Measurements from ENCODE around the gene ZC3H13. TPM values are rescaled to one million over a fixed set of nuclear protein-coding genes. Genes with fewer than 3 reads are reported as not detected.

The ZC3H13 gene
- total RNA-seq, 1 experiment from 2014 or later = 36.9 TPM

DNA sequence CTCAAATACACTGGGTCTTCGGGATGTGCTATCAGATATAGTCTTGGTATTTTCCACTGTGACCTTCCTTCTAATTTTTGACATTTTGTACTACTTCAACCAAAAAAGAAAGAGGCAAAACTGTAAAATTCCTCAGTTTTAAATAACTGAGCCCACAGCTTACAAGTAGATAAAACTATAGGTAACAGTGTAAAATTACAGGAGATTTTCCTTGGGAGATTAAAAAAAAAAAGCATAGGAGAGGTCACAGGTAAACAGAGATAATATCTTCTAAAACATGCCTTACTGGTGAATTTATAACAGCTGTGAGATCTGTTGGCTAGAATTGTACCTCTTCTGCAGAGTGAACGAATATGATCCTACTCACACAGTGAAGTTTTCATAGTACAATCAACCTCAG lies 7.1 kb downstream of the ZC3H13 start:
- intact Hi-C loops (cut with micrococcal nuclease; ENCODE audit: unreplicated experiment) = no loop called here
- H3K79me2 ChIP-seq (ENCODE audit: low read depth) = peaks cover 66% of the 10 kb centered on the region
- peaks cover 12% of the 10 kb centered on the region; the same call in 1 of the 2 replicates for H3K36me3 ChIP-seq (ENCODE audit: low read depth)
- H3K9me2 ChIP-seq (ENCODE audit: insufficient read depth) = no peaks in the 10 kb centered on the region
- DNase-seq = no peak
- CTCF ChIA-PET = no interaction called here
- TF ChIP-seq, protein P1, sequence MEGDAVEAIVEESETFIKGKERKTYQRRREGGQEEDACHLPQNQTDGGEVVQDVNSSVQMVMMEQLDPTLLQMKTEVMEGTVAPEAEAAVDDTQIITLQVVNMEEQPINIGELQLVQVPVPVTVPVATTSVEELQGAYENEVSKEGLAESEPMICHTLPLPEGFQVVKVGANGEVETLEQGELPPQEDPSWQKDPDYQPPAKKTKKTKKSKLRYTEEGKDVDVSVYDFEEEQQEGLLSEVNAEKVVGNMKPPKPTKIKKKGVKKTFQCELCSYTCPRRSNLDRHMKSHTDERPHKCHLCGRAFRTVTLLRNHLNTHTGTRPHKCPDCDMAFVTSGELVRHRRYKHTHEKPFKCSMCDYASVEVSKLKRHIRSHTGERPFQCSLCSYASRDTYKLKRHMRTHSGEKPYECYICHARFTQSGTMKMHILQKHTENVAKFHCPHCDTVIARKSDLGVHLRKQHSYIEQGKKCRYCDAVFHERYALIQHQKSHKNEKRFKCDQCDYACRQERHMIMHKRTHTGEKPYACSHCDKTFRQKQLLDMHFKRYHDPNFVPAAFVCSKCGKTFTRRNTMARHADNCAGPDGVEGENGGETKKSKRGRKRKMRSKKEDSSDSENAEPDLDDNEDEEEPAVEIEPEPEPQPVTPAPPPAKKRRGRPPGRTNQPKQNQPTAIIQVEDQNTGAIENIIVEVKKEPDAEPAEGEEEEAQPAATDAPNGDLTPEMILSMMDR (conservative IDR thresholded peaks at IDR 0.05) = no peak
- no peak for TF ChIP-seq EZH2 (IDR thresholded peaks at IDR 0.05; ENCODE audit: low read depth)
- no peak overlapping the region for H3K4me3 ChIP-seq
- H3K9me3 ChIP-seq (ENCODE audit: insufficient read depth, low read depth) = no peaks in the 10 kb centered on the region
- POLR2A ChIA-PET (ENCODE audit: unreplicated experiment) = no interaction called here
- peaks cover 7% of the 10 kb centered on the region; the same call in 1 of the 2 replicates for H3F3A ChIP-seq (ENCODE audit: insufficient read depth, low read depth)
- no peaks in the 10 kb centered on the region for H3K27me3 ChIP-seq (ENCODE audit: insufficient read depth, low read depth)
- no peak overlapping the region for H3K27ac ChIP-seq
- H3K4me2 ChIP-seq = no peak overlapping the region
- H4K20me1 ChIP-seq (ENCODE audit: insufficient read depth) = peaks cover 43% of the 10 kb centered on the region
- BruUV-seq (replicated peaks) = no TSS peak
- no peak overlapping the region for H2AFZ ChIP-seq
- H3K4me1 ChIP-seq (replicated peaks; ENCODE audit: insufficient read depth) = peaks cover 6% of the 10 kb centered on the region; the same call in 1 of the 2 replicates

DNA sequence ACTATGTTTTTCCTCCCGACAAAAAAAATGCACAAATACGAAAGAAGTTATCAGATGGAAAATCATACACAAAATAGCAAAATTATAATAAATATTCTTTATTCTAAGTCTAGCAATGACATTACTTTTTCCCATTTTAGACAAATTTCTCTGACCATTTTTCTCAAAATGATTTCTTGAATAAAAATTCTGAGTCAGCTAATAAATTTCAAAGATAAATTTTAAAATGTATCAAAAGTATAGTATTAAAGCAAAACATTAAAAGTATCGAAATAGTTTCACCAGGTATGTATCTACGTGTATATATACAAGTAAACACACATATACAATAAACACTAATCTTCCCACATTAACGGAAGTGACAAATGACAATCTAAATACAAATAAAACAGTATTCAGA lies 8.9 kb downstream of the ZC3H13 start:
- no peaks in the 10 kb centered on the region for H3K9me2 ChIP-seq (ENCODE audit: insufficient read depth)
- no peak for DNase-seq
- TF ChIP-seq, protein P1 (conservative IDR thresholded peaks at IDR 0.05) = no peak
- TF ChIP-seq EZH2 (IDR thresholded peaks at IDR 0.05; ENCODE audit: low read depth) = no peak
- no peaks in the 10 kb centered on the region for H3K27me3 ChIP-seq (ENCODE audit: insufficient read depth, low read depth)
- CTCF ChIA-PET = no interaction called here
- no peak overlapping the region for H3K4me2 ChIP-seq
- POLR2A ChIA-PET (ENCODE audit: unreplicated experiment) = interaction anchor here (0.6 kb wide), 1 partner anchor 201 kb away, joined by 4 read pairs; no protein-coding TSS in a partner anchor
- H3K9me3 ChIP-seq (ENCODE audit: insufficient read depth, low read depth) = no peaks in the 10 kb centered on the region
- no peaks in the 10 kb centered on the region for H3K4me1 ChIP-seq (replicated peaks; ENCODE audit: insufficient read depth)
- intact Hi-C loops (cut with micrococcal nuclease; ENCODE audit: unreplicated experiment) = no loop called here
- H2AFZ ChIP-seq = no peak overlapping the region
- no TSS peak for BruUV-seq (replicated peaks)
- H3K27ac ChIP-seq = no peak overlapping the region
- peaks cover 40% of the 10 kb centered on the region for H4K20me1 ChIP-seq (ENCODE audit: insufficient read depth)
- no peak overlapping the region for H3K4me3 ChIP-seq
- peaks cover 7% of the 10 kb centered on the region; the same call in 1 of the 2 replicates for H3F3A ChIP-seq (ENCODE audit: insufficient read depth, low read depth)
- H3K79me2 ChIP-seq (ENCODE audit: low read depth) = peaks cover 48% of the 10 kb centered on the region
- peaks cover 16% of the 10 kb centered on the region; the same call in 1 of the 2 replicates for H3K36me3 ChIP-seq (ENCODE audit: low read depth)

DNA sequence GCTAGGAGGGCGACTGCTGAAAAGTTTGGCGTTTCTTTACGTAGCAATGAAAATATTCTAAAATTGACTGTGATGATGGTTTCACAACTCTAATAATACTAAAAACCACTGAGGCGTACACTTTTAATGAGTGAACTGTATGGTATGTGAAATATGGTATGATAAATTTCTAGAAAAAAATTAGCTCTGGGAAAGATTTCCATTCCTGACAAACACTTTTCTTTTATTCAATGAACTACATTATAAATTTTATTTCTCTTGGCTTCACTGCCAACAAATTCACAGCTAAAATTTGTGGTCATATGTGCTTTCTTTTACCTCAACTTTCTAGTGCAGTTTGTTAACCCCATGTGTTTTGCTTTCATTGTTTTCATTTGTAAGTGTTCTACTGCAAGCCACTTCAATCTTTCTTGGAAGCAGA lies 11.1 kb downstream of the ZC3H13 start:
- TF ChIP-seq, protein P1 (conservative IDR thresholded peaks at IDR 0.05) = no peak
- no peak for TF ChIP-seq EZH2 (IDR thresholded peaks at IDR 0.05; ENCODE audit: low read depth)
- peaks cover 35% of the 10 kb centered on the region for H3K79me2 ChIP-seq (ENCODE audit: low read depth)
- no peak for DNase-seq

More for the DNA sequence above, 11.1 kb downstream of the ZC3H13 start:
- no peak overlapping the region for H3K27ac ChIP-seq
- H3F3A ChIP-seq (ENCODE audit: insufficient read depth, low read depth) = peaks cover 7% of the 10 kb centered on the region
- intact Hi-C loops (cut with micrococcal nuclease; ENCODE audit: unreplicated experiment) = no loop called here
- ChIA-PET CTCF (no interaction called here), POLR2A (ENCODE audit: unreplicated experiment) (no interaction called here)
- no peak overlapping the region for H2AFZ ChIP-seq
- H3K4me2 ChIP-seq = no peak overlapping the region
- no peaks in the 10 kb centered on the region for H3K4me1 ChIP-seq (replicated peaks; ENCODE audit: insufficient read depth)
- H3K9me3 ChIP-seq (ENCODE audit: insufficient read depth, low read depth) = no peaks in the 10 kb centered on the region
- no TSS peak for BruUV-seq (replicated peaks)
- no peak overlapping the region for H3K4me3 ChIP-seq
- no peaks in the 10 kb centered on the region for H3K27me3 ChIP-seq (ENCODE audit: insufficient read depth, low read depth)
- H3K9me2 ChIP-seq (ENCODE audit: insufficient read depth) = no peaks in the 10 kb centered on the region
- H4K20me1 ChIP-seq (ENCODE audit: insufficient read depth) = peaks cover 28% of the 10 kb centered on the region
- H3K36me3 ChIP-seq (ENCODE audit: low read depth) = peaks cover 22% of the 10 kb centered on the region
